ENCODE data around the gene ACTBL2.

The ACTBL2 gene

GRCh38 chr5:57442080-57442839 lies 40.4 kb downstream of the ACTBL2 start:
- Histone ChIP-seq H3K27ac (ENCODE audit: low read depth, low read length, poor library complexity, severe bottlenecking) (no peak overlapping the region), H3K4me2 (ENCODE audit: low read length) (no peak overlapping the region), H3F3A (ENCODE audit: insufficient read depth, low read length) (no peaks in the 10 kb centered on the region), H3K36me3 (ENCODE audit: insufficient read depth, low read length) (no peaks in the 10 kb centered on the region), H2AFZ (ENCODE audit: low read length) (no peak overlapping the region), H3K27me3 (ENCODE audit: insufficient read depth, low read length) (no peaks in the 10 kb centered on the region), H3K9me3 (ENCODE audit: low read length) (no peaks in the 10 kb centered on the region), H3K4me3 (ENCODE audit: low read depth, low read length, poor library complexity, severe bottlenecking) (no peak overlapping the region), H3K79me2 (ENCODE audit: insufficient read depth, low read length) (no peaks in the 10 kb centered on the region), H4K20me1 (ENCODE audit: insufficient read depth, low read length) (no peaks in the 10 kb centered on the region), H3K9ac (ENCODE audit: low read length) (no peak overlapping the region), H3K9me2 (ENCODE audit: low read depth, low read length) (no peaks in the 10 kb centered on the region), H3K4me1 (ENCODE audit: insufficient read depth, low read length, severe bottlenecking) (no peaks in the 10 kb centered on the region)
- TF ChIP-seq CTCF (IDR thresholded peaks at IDR 0.05; ENCODE audit: low read length) (no peak), EZH2 (IDR thresholded peaks at IDR 0.05; ENCODE audit: borderline replicate concordance, low read length) (no peak)

- Histone ChIP-seq H3K36me3 (ENCODE audit: insufficient read depth, low read length) (no peaks in the 10 kb centered on the region), H3K4me3 (ENCODE audit: low read depth, low read length, poor library complexity, severe bottlenecking) (no peak overlapping the region), H2AFZ (ENCODE audit: low read length) (no peak overlapping the region), H3K27ac (ENCODE audit: low read depth, low read length, poor library complexity, severe bottlenecking) (no peak overlapping the region), H3K4me1 (ENCODE audit: insufficient read depth, low read length, severe bottlenecking) (no peaks in the 10 kb centered on the region), H3K27me3 (ENCODE audit: insufficient read depth, low read length) (no peaks in the 10 kb centered on the region), H3K9me3 (ENCODE audit: low read length) (no peaks in the 10 kb centered on the region), H3K4me2 (ENCODE audit: low read length) (no peak overlapping the region), H3F3A (ENCODE audit: insufficient read depth, low read length) (no peaks in the 10 kb centered on the region), H3K79me2 (ENCODE audit: insufficient read depth, low read length) (no peaks in the 10 kb centered on the region), H3K9ac (ENCODE audit: low read length) (no peak overlapping the region), H4K20me1 (ENCODE audit: insufficient read depth, low read length) (no peaks in the 10 kb centered on the region), H3K9me2 (ENCODE audit: low read depth, low read length) (no peaks in the 10 kb centered on the region)
- TF ChIP-seq EZH2 (IDR thresholded peaks at IDR 0.05; ENCODE audit: borderline replicate concordance, low read length): no peak
- no peak for TF ChIP-seq CTCF (IDR thresholded peaks at IDR 0.05; ENCODE audit: low read length)
These were observed 41.1 kb downstream of the ACTBL2 start for GRCh38 chr5:57441557-57441956.

GRCh38 chr5:57439601-57440000 lies 43.0 kb downstream of the ACTBL2 start:
- no peaks in the 10 kb centered on the region for H3K36me3 ChIP-seq (ENCODE audit: insufficient read depth, low read length)
- H3K9ac ChIP-seq (ENCODE audit: low read length): no peak overlapping the region
- no peaks in the 10 kb centered on the region for H3K79me2 ChIP-seq (ENCODE audit: insufficient read depth, low read length)
- H3K9me2 ChIP-seq (ENCODE audit: low read depth, low read length): no peaks in the 10 kb centered on the region
- no peak overlapping the region for H3K4me3 ChIP-seq (ENCODE audit: low read depth, low read length, poor library complexity, severe bottlenecking)
- H3K27ac ChIP-seq (ENCODE audit: low read depth, low read length, poor library complexity, severe bottlenecking): no peak overlapping the region
- H2AFZ ChIP-seq (ENCODE audit: low read length): no peak overlapping the region
- H3F3A ChIP-seq (ENCODE audit: insufficient read depth, low read length): no peaks in the 10 kb centered on the region
- no peaks in the 10 kb centered on the region for H3K4me1 ChIP-seq (ENCODE audit: insufficient read depth, low read length, severe bottlenecking)
- H3K4me2 ChIP-seq (ENCODE audit: low read length): no peak overlapping the region
- H3K27me3 ChIP-seq (ENCODE audit: insufficient read depth, low read length): no peaks in the 10 kb centered on the region
- no peaks in the 10 kb centered on the region for H4K20me1 ChIP-seq (ENCODE audit: insufficient read depth, low read length)
- no peaks in the 10 kb centered on the region for H3K9me3 ChIP-seq (ENCODE audit: low read length)
- TF ChIP-seq CTCF (IDR thresholded peaks at IDR 0.05; ENCODE audit: low read length) (no peak), EZH2 (IDR thresholded peaks at IDR 0.05; ENCODE audit: borderline replicate concordance, low read length) (no peak)
